ENCODE results near the gene EME1. TPM values are rescaled to one million over a fixed set of nuclear protein-coding genes. Genes with fewer than 3 reads are reported as not detected.

Gene EME1
- total RNA-seq, 3 donors from 2014 or later = 0.76 to 4.0 (median 1.8) TPM

DNA sequence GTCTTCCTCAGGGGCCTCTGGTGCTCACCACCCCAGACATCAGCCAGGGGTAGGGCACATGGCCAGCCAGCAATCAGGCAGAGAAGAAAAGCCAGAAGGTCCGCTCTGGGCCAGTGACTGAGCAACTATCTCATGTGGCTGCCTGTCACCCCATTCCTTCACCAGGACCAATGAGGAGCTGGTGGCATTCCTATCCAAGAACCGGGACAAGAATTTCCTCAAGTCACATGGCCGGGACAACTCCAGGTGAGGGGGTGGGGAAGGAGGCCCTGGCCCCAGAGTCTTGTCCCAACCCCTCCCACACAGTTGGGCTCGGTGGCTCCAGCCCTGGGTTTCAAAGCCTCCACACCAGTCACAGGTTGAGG is 17.7 kb upstream of the EME1 start:
- no peak for DNase-seq
- ATAC-seq = no peak
- H3K4me3 ChIP-seq = no peak overlapping the region
- no peaks in the 10 kb centered on the region for H3K9me3 ChIP-seq
- intact Hi-C loops (cut with DNase I, micrococcal nuclease) = no loop called here
- TF ChIP-seq, protein P1, sequence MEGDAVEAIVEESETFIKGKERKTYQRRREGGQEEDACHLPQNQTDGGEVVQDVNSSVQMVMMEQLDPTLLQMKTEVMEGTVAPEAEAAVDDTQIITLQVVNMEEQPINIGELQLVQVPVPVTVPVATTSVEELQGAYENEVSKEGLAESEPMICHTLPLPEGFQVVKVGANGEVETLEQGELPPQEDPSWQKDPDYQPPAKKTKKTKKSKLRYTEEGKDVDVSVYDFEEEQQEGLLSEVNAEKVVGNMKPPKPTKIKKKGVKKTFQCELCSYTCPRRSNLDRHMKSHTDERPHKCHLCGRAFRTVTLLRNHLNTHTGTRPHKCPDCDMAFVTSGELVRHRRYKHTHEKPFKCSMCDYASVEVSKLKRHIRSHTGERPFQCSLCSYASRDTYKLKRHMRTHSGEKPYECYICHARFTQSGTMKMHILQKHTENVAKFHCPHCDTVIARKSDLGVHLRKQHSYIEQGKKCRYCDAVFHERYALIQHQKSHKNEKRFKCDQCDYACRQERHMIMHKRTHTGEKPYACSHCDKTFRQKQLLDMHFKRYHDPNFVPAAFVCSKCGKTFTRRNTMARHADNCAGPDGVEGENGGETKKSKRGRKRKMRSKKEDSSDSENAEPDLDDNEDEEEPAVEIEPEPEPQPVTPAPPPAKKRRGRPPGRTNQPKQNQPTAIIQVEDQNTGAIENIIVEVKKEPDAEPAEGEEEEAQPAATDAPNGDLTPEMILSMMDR (IDR thresholded peaks at IDR 0.05) = no peak
- no peaks in the 10 kb centered on the region for H3K4me1 ChIP-seq (ENCODE audit: low read depth)
- H3K36me3 ChIP-seq (ENCODE audit: low read depth) = no peaks in the 10 kb centered on the region

- Histone ChIP-seq H3K4me3 (no peak overlapping the region), H3K4me1 (ENCODE audit: low read depth) (no peaks in the 10 kb centered on the region), H3K36me3 (ENCODE audit: low read depth) (no peaks in the 10 kb centered on the region), H3K9me3 (no peaks in the 10 kb centered on the region)
- no peak for DNase-seq
- ATAC-seq = no peak
- intact Hi-C loops (cut with DNase I, micrococcal nuclease) = no loop called here
- TF ChIP-seq, protein P1 (IDR thresholded peaks at IDR 0.05) = no peak
Observed at GRCh38 chr17:50355701-50356341, 17.2 kb upstream of the EME1 start.

DNA sequence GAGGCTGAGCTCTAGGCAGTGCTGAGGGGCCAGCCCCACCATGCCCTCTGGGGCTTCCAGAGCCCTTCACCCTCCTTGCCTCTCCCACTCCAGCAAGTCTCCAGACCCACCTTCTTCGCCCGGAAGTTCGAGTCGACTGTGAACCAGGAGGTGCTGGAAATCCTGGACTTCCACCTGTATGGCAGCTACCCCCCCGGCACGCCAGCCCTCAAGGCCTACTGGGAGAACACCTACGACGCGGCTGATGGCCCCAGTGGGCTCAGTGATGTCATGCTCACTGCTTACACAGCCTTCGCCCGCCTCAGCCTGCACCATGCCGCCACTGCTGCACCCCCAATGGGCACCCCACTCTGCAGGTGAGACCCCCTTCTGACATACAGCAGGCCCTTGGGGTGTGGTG is 16.6 kb upstream of the EME1 start:
- Histone ChIP-seq H3K4me3 (no peak overlapping the region), H3K9me3 (no peaks in the 10 kb centered on the region), H3K4me1 (ENCODE audit: low read depth) (no peaks in the 10 kb centered on the region), H3K36me3 (ENCODE audit: low read depth) (no peaks in the 10 kb centered on the region)
- TF ChIP-seq, protein P1 (IDR thresholded peaks at IDR 0.05) = no peak
- ATAC-seq (no peak), DNase-seq (no peak)
- intact Hi-C loops (cut with DNase I, micrococcal nuclease) = no loop called here

DNA sequence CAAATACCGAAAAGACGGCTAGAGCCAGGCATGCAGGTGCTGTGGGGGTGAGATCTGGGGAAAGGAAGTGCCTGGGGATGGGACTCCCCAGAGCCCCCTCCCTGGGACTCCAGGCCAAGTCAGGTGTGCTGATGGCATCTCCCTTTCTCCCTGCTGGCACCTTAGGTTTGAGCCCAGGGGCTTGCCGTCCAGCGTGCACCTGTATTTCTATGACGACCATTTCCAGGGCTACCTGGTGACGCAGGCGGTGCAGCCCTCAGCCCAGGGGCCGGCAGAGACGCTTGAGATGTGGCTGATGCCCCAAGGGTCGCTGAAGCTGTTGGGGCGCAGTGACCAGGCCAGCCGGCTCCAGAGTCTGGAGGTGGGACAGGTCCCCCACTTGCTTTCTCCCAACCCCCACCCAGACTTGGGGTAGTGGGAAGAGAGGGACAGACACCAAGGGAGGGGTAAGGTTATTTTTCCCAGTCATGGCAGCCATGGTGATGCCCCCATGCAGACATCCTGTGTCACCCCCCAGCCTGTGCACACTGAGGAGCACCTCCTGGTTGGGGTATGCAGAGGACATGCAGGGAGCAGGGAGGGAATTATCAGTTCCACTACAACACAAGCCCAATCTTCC is 16.0 kb upstream of the EME1 start:
- H3K4me1 ChIP-seq (ENCODE audit: low read depth) = no peaks in the 10 kb centered on the region
- TF ChIP-seq, protein P1 (IDR thresholded peaks at IDR 0.05) = no peak
- no peak overlapping the region for H3K4me3 ChIP-seq
- intact Hi-C loops (cut with DNase I, micrococcal nuclease) = no loop called here
- H3K36me3 ChIP-seq (ENCODE audit: low read depth) = no peaks in the 10 kb centered on the region
- H3K9me3 ChIP-seq = no peaks in the 10 kb centered on the region
- DNase-seq (no peak), ATAC-seq (no peak)

DNA sequence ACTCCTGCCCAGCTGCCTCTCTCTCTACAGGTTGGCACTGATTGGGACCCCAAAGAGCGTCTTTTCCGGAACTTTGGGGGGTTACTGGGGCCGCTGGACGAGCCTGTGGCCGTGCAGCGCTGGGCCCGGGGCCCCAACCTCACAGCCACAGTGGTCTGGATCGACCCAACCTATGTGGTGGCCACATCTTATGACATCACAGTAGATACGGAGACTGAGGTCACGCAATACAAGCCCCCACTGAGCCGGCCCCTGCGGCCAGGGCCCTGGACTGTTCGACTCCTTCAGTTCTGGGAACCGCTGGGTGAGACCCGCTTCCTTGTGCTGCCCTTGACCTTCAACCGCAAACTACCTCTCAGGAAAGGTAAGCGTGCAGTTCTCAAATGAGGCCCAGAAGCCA is 14.9 kb upstream of the EME1 start:
- Histone ChIP-seq H3K4me3 (no peak overlapping the region), H3K36me3 (ENCODE audit: low read depth) (no peaks in the 10 kb centered on the region)
- intact Hi-C loops (cut with DNase I, micrococcal nuclease) = no loop called here

More for the DNA sequence above, 14.9 kb upstream of the EME1 start:
- no peak for DNase-seq
- TF ChIP-seq, protein P1 (IDR thresholded peaks at IDR 0.05) = no peak
- H3K4me1 ChIP-seq (ENCODE audit: low read depth) = peaks cover 5% of the 10 kb centered on the region
- ATAC-seq = no peak
- no peaks in the 10 kb centered on the region for H3K9me3 ChIP-seq
